NB4 (cell line): ENCODE data around the gene NUP85.
"Not testable (repeated sequence)": the region's sequence is repeated elsewhere in the genome, so short reads cannot be mapped to it uniquely, and the experiment has no call there.

ENCODE experiments used
- CTCF ChIP-seq: IDR thresholded peaks from one replicate; pipeline ENCODE4 v1.5.1; 2012; ENCODE audit warnings: low read depth, low read length
- MAX ChIP-seq: IDR thresholded peaks from 2 replicates; pipeline ENCODE4 v1.6.1; 2011; ENCODE audit warnings: low read depth, low read length
- POLR2A ChIP-seq: IDR thresholded peaks from 2 replicates; pipeline ENCODE4 v1.6.1; 2011; ENCODE audit warnings: mild to moderate bottlenecking; ENCODE audit not compliant: insufficient read length; ENCODE audit errors: extremely low read depth

GRCh38 chr17:75158480-75158879 lies 47.0 kb upstream of the NUP85 start:
- not testable (repeated sequence) for TF ChIP-seq CTCF, MAX, POLR2A
